Adrenal gland (tissue), 12 donors: ENCODE results near the gene FOXO3. TPM values are rescaled to one million over a fixed set of nuclear protein-coding genes. Genes with fewer than 3 reads are reported as not detected.
"Not testable (repeated sequence)": the region's sequence is repeated elsewhere in the genome, so short reads cannot be mapped to it uniquely, and the experiment has no call there.

ENCODE experiments used
- DNase-seq, 7 donors: peaks; one replicate each; pipeline ENCODE4 v3.0.0-alpha.2; 2019 to 2020
- H3K27ac ChIP-seq, 5 donors: fragments of 200-600 bp; sonication (generic) in 4 of 5; 1 replicate in 3 of 5; 2 replicates in 2 of 5; pipeline versions ENCODE4 v1.5.1 to v1.8.0; 2016 to 2020; ENCODE audit warnings: mild to moderate bottlenecking in 1 of 5
- H3K27me3 ChIP-seq: fragments of 200-600 bp; 2 replicates; pipeline ENCODE4 v1.8.0; 2021
- H3K36me3 ChIP-seq, 2 donors: fragments of 200-600 bp; replicated peaks in 1 of 2; 1 replicate in 1 of 2; 2 replicates in 1 of 2; pipeline versions ENCODE4 v1.5.1 to v1.8.0; 2018 to 2022
- H3K4me1 ChIP-seq, 2 donors: fragments of 200-600 bp; replicated peaks in 1 of 2; 1 replicate in 1 of 2; 2 replicates in 1 of 2; pipeline versions ENCODE4 v1.5.1 to v1.8.0; 2018 to 2021
- H3K4me3 ChIP-seq, 4 donors: fragments of 200-600 bp; sonication (generic) in 3 of 4; one replicate each; pipeline ENCODE4 v1.5.1; 2016 to 2018
- H3K9me3 ChIP-seq, 3 donors: fragments of 200-600 bp; sonication (generic) in 1 of 3; replicated peaks in 1 of 3; 1 replicate in 2 of 3; 2 replicates in 1 of 3; pipeline versions ENCODE4 v1.5.1 to v1.8.0; 2016 to 2021
- CTCF ChIP-seq, 6 experiments: fragments of 450-650 bp in 4 of 6; fragments of 200-600 bp in 2 of 6; sonication (generic) in 1 of 6; IDR thresholded peaks; 1 replicate in 5 of 6; 2 replicates in 1 of 6; pipeline versions ENCODE4 v1.5.1 to v1.8.0; 2016 to 2021; ENCODE audit warnings: antibody characterized with exemption in 6 of 6, mild to moderate bottlenecking in 2 of 6, moderate library complexity in 1 of 6
- POLR2A ChIP-seq, 2 donors: fragments of 450-650 bp; IDR thresholded peaks; one replicate each; pipeline ENCODE4 v1.6.1; 2017; ENCODE audit warnings: antibody characterized with exemption in 2 of 2, mild to moderate bottlenecking in 2 of 2, moderate library complexity in 1 of 2
- WGBS, 4 donors: extraction: QIAGEN DNeasy Blood & Tissue Kit in 2 of 4; methylation state at CpG; one replicate each; pipeline versions ENCODE4 v1.1.5 to v1.1.7; 2013 to 2017; 5-methylcytosine and 5-hydroxymethylcytosine counted together
- intact Hi-C, 2 donors: fragments of 100-400 bp; cut with DNase I; formaldehyde crosslinking; loops; one replicate each; pipeline versions ENCODE4 v1.14.1 to v1.15.0; 2022 to 2023
- polyA plus RNA-seq, 3 donors: library from polyadenylated mRNA; stranded (reverse); fragments of 200-250 nt in 2 of 3; fragments of 350-450 nt in 1 of 3; fragmentation: Illumina TruSeq in 1 of 3; extraction: RNeasy Lipid Tissue Mini Kit (QIAGEN cat#74804) in 1 of 3; gene quantifications; one replicate each; pipeline ENCODE4 v1.2.3, GENCODE V29; 2013 to 2014
- total RNA-seq, 9 donors: library from RNA; depleted of rRNA in 4 of 9; stranded (reverse); fragments of >200 nt in 4 of 9; fragments of 120-200 nt in 1 of 9; fragmentation: NEBNext Ultra II Directional in 1 of 9; extraction: Animal tissue kit (Norgen Biotek cat#: 25700) in 1 of 9; gene quantifications; one replicate each; pipeline versions ENCODE4 v1.1.0 to v1.2.4, GENCODE V29; 2013 to 2023
- donor health status: healthy with polysubstance abuse.
- donor health status: Bipolar disorder and iron deficiency.
- donor health status: DM: yes; HTN: yes; CAD: no.
- donor health status: DM: no; HTN: no; CAD: no.
- donor health status: DM: no; HTN: no; CAD: no.
- donor health status: DM: yes; HTN: yes; CAD: no.

Gene FOXO3
- total and polyA plus RNA-seq, 12 donors, result 8.3 to 38.7 (median 23.4) TPM

- no peak overlapping the region for H3K4me3 ChIP-seq
- no peaks in the 10 kb centered on the region for H3K9me3 ChIP-seq
- H3K36me3 ChIP-seq, result no peaks in the 10 kb centered on the region
- TF ChIP-seq CTCF (IDR thresholded peaks at IDR 0.05), result no peak
- TF ChIP-seq POLR2A (IDR thresholded peaks at IDR 0.05), result no peak
- H3K27ac ChIP-seq, result peak overlapping the region in 2 of 5 donors; percentile 41 to 73
- H3K4me1 ChIP-seq, result peaks cover 0 to 80% of the 10 kb centered on the region in 2 donors
- intact Hi-C loops, result no loop called here
- H3K27me3 ChIP-seq, result no peaks in the 10 kb centered on the region
- WGBS, 4 donors, result 68 to 75% (median 73%) methylated on average over 5 of the region's 5 CpGs
- no peak for DNase-seq
These were observed 93.9 kb downstream of the FOXO3 start for GRCh38 chr6:108654465-108655106.

GRCh38 chr6:108655806-108656651, 95.3 kb downstream of the FOXO3 start:
- no peaks in the 10 kb centered on the region for H3K27me3 ChIP-seq
- no peaks in the 10 kb centered on the region for H3K9me3 ChIP-seq
- no peak for DNase-seq
- no peaks in the 10 kb centered on the region for H3K36me3 ChIP-seq
- 66 to 75% (median 67%) methylated on average over 10 to 12 of the region's 12 CpGs for WGBS, 4 donors
- H3K27ac ChIP-seq, result peak overlapping the region in 3 of 5 donors; percentile 1 to 73 (median 47)
- intact Hi-C loops, result no loop called here
- no peak for TF ChIP-seq CTCF (IDR thresholded peaks at IDR 0.05)
- TF ChIP-seq POLR2A (IDR thresholded peaks at IDR 0.05), result no peak
- H3K4me1 ChIP-seq, result peaks cover 0 to 77% of the 10 kb centered on the region in 2 donors
- peak overlapping the region in 1 of 4 donors; percentile 1 for H3K4me3 ChIP-seq

- TF ChIP-seq CTCF (IDR thresholded peaks at IDR 0.05) (no peak), POLR2A (IDR thresholded peaks at IDR 0.05) (no peak)
- intact Hi-C loops, result no loop called here
- Histone ChIP-seq H3K4me3 (peak overlapping the region in 1 of 4 donors; percentile 1), H3K27ac (peak overlapping the region in 2 of 5 donors; percentile 47 to 73), H3K27me3 (no peaks in the 10 kb centered on the region), H3K36me3 (no peaks in the 10 kb centered on the region), H3K4me1 (peaks cover 0 to 77% of the 10 kb centered on the region in 2 donors), H3K9me3 (no peaks in the 10 kb centered on the region)
- no peak for DNase-seq
- 74 to 90% (median 83%) methylated on average over 2 of the region's 2 CpGs for WGBS, 4 donors
These were observed 96.1 kb downstream of the FOXO3 start for GRCh38 chr6:108656836-108657235.

- H3K27me3 ChIP-seq, result no peaks in the 10 kb centered on the region
- H3K9me3 ChIP-seq, result no peaks in the 10 kb centered on the region
- WGBS, 4 donors, result 93 to 100% (median 97%) methylated on average over 2 of the region's 2 CpGs
- intact Hi-C loops, result no loop called here
- TF ChIP-seq POLR2A (IDR thresholded peaks at IDR 0.05) (no peak), CTCF (IDR thresholded peaks at IDR 0.05) (no peak)
- no peak overlapping the region for H3K4me3 ChIP-seq
- no peaks in the 10 kb centered on the region for H3K36me3 ChIP-seq
- no peak for DNase-seq
- peak overlapping the region in 1 of 5 donors; percentile 73 for H3K27ac ChIP-seq
- H3K4me1 ChIP-seq, result peaks cover 10 to 77% of the 10 kb centered on the region in 2 donors
These were observed 97.5 kb downstream of the FOXO3 start for GRCh38 chr6:108658174-108658573.

- H3K4me1 ChIP-seq, result peaks cover 10 to 71% of the 10 kb centered on the region in 2 donors
These were observed 98.1 kb downstream of the FOXO3 start for GRCh38 chr6:108658785-108659184.

More at GRCh38 chr6:108658785-108659184, 98.1 kb downstream of the FOXO3 start:
- H3K27me3 ChIP-seq, DNase-seq, intact Hi-C loops, H3K9me3 ChIP-seq, H3K4me3 ChIP-seq, H3K36me3 ChIP-seq: not testable (repeated sequence)
- 94 to 98% (median 96%) methylated on average over 4 of the region's 4 CpGs for WGBS, 4 donors
- peak overlapping the region in 1 of 5 donors; percentile 73 for H3K27ac ChIP-seq
